ENCODE measurements around the gene SEPTIN12.

GRCh38 chr16:4765511-4766474, 22.4 kb downstream of the SEPTIN12 start:
- no peak for TF ChIP-seq POLR2A (IDR thresholded peaks at IDR 0.05)
- no peak for TF ChIP-seq CTCF (IDR thresholded peaks at IDR 0.05)
